Liver (tissue), 9 donors: Measurements from ENCODE around the gene SLC24A3. TPM values are rescaled to one million over a fixed set of nuclear protein-coding genes. Genes with fewer than 3 reads are reported as not detected.

Experiments used
- DNase-seq: peaks from one replicate; pipeline ENCODE4 v3.0.0-alpha.2; 2017; ENCODE audit warnings: low spot score
- H3K27ac ChIP-seq, 2 donors: one replicate each; pipeline ENCODE4 v1.7.0; 2013; ENCODE audit warnings: inconsistent platforms in 2 of 2, low read length in 2 of 2, control low read depth in 1 of 2, low read depth in 1 of 2, mild to moderate bottlenecking in 1 of 2
- H3K27me3 ChIP-seq, 4 donors: one replicate each; pipeline versions ENCODE4 v1.6.1 to v1.7.0; 2013; ENCODE audit warnings: low read length in 3 of 4, inconsistent platforms in 1 of 4, mild to moderate bottlenecking in 1 of 4, moderate library complexity in 1 of 4; ENCODE audit not compliant: control insufficient read depth in 4 of 4, insufficient read depth in 4 of 4
- H3K36me3 ChIP-seq, 4 donors: one replicate each; pipeline versions ENCODE4 v1.6.1 to v1.7.0; 2013; ENCODE audit warnings: low read length in 3 of 4, mild to moderate bottlenecking in 3 of 4, low read depth in 1 of 4, moderate library complexity in 1 of 4; ENCODE audit not compliant: control insufficient read depth in 4 of 4, insufficient read depth in 3 of 4
- H3K4me1 ChIP-seq, 4 donors: one replicate each; pipeline versions ENCODE4 v1.6.1 to v1.7.0; 2013; ENCODE audit warnings: low read length in 3 of 4, mild to moderate bottlenecking in 3 of 4, moderate library complexity in 1 of 4; ENCODE audit not compliant: control insufficient read depth in 4 of 4, insufficient read depth in 4 of 4
- H3K4me3 ChIP-seq, 3 donors: one replicate each; pipeline versions ENCODE4 v1.6.1 to v1.7.0; 2013; ENCODE audit warnings: low read length in 3 of 3, control low read depth in 1 of 3, low read depth in 1 of 3, mild to moderate bottlenecking in 1 of 3
- H3K9ac ChIP-seq, 2 donors: one replicate each; pipeline ENCODE4 v1.7.0; 2013; ENCODE audit warnings: low read length in 2 of 2, mild to moderate bottlenecking in 2 of 2, moderate library complexity in 2 of 2, control low read depth in 1 of 2, low read depth in 1 of 2
- H3K9me3 ChIP-seq, 4 donors: one replicate each; pipeline versions ENCODE4 v1.6.1 to v1.7.0; 2013; ENCODE audit warnings: low read length in 3 of 4; ENCODE audit not compliant: control insufficient read depth in 4 of 4
- EGR1 ChIP-seq, 2 donors: IDR thresholded peaks; 2 replicates each; pipeline ENCODE4 v1.6.1; 2016 to 2018; ENCODE audit warnings: antibody characterized with exemption in 2 of 2, low read depth in 2 of 2
- FOXA1 ChIP-seq: IDR thresholded peaks from 2 replicates; pipeline ENCODE4 v1.6.1; 2016; ENCODE audit warnings: antibody characterized with exemption
- FOXA2 ChIP-seq: IDR thresholded peaks from 2 replicates; pipeline ENCODE4 v1.6.1; 2016; ENCODE audit warnings: antibody characterized with exemption
- GABPA ChIP-seq, 2 donors: IDR thresholded peaks in 1 of 2; conservative IDR thresholded peaks in 1 of 2; 2 replicates each; pipeline ENCODE4 v1.6.1; 2016; ENCODE audit warnings: antibody characterized with exemption in 2 of 2, mild to moderate bottlenecking in 1 of 2, moderate library complexity in 1 of 2
- HNF4A ChIP-seq, 2 donors: conservative IDR thresholded peaks; 2 replicates each; pipeline ENCODE4 v1.6.1; 2016; ENCODE audit warnings: antibody characterized with exemption in 2 of 2, mild to moderate bottlenecking in 2 of 2
- HNF4G ChIP-seq: IDR thresholded peaks from 2 replicates; pipeline ENCODE4 v1.6.1; 2016; ENCODE audit warnings: antibody characterized with exemption
- JUND ChIP-seq, 2 donors: IDR thresholded peaks; 2 replicates each; pipeline ENCODE4 v1.6.1; 2016; ENCODE audit warnings: antibody characterized with exemption in 2 of 2
- MAX ChIP-seq: IDR thresholded peaks from 2 replicates; pipeline ENCODE4 v1.6.1; 2016; ENCODE audit warnings: antibody characterized with exemption
- NR2F2 ChIP-seq: IDR thresholded peaks from 2 replicates; pipeline ENCODE4 v1.6.1; 2016; ENCODE audit warnings: antibody characterized with exemption
- RAD21 ChIP-seq, 2 donors: IDR thresholded peaks; 2 replicates each; pipeline ENCODE4 v1.6.1; 2016; ENCODE audit warnings: antibody characterized with exemption in 2 of 2, mild to moderate bottlenecking in 2 of 2
- REST ChIP-seq: IDR thresholded peaks from 2 replicates; pipeline ENCODE4 v1.6.1; 2016; ENCODE audit warnings: antibody characterized with exemption, mild to moderate bottlenecking
- RXRA ChIP-seq, 2 donors: IDR thresholded peaks; 2 replicates each; pipeline ENCODE4 v1.6.1; 2017 to 2018; ENCODE audit warnings: antibody characterized with exemption in 2 of 2, mild to moderate bottlenecking in 1 of 2
- SP1 ChIP-seq: IDR thresholded peaks from 2 replicates; pipeline ENCODE4 v1.6.1; 2018; ENCODE audit warnings: antibody characterized with exemption, mild to moderate bottlenecking
- TAF1 ChIP-seq: conservative IDR thresholded peaks from 2 replicates; pipeline ENCODE4 v1.6.1; 2016; ENCODE audit warnings: antibody characterized with exemption, mild to moderate bottlenecking
- WGBS: extraction: QIAGEN DNeasy Blood & Tissue Kit; methylation state at CpG from one replicate; pipeline ENCODE4 v1.1.7; 2013; 5-methylcytosine and 5-hydroxymethylcytosine counted together
- polyA plus RNA-seq, 2 donors: library from polyadenylated mRNA; stranded (reverse) in 1 of 2; unstranded in 1 of 2; fragments of 200-250 nt in 1 of 2; fragments of >200 nt in 1 of 2; fragmentation: Nextera tagmentation in 1 of 2; extraction: Ambion mirVana in 1 of 2; gene quantifications; one replicate each; pipeline versions ENCODE4 v1.2.1 to v1.2.3, GENCODE V29; 2013 to 2015
- total RNA-seq, 2 donors: library from RNA; depleted of rRNA; stranded (reverse); fragments of >200 nt; gene quantifications; one replicate each; pipeline ENCODE4 v1.2.3, GENCODE V29; 2014
- TF ChIP-seq, protein P1 (sequence below): fragments of 150-350 bp; IDR thresholded peaks from 2 replicates; pipeline ENCODE4 v1.5.1; 2017; ENCODE audit warnings: improper control_type of control experiment, low read depth, low read length; ENCODE audit not compliant: missing input control
- TF ChIP-seq, protein P2 (sequence below): IDR thresholded peaks from 2 replicates; pipeline ENCODE4 v1.6.1; 2016; ENCODE audit warnings: antibody characterized with exemption
- TF ChIP-seq, protein P3 (sequence below): IDR thresholded peaks from 2 replicates; pipeline ENCODE4 v1.6.1; 2016; ENCODE audit warnings: antibody characterized with exemption
- donor health status: healthy.
- donor health status: healthy.
- donor health status: healthy.
- donor health status: healthy.
- donor health status: healthy.

The SLC24A3 gene
- total and polyA plus RNA-seq, 4 donors: 0.28 to 1.8 (median 0.46) TPM

- H3K27me3 ChIP-seq: peaks cover 0 to 2% (median 0%) of the 10 kb centered on the region in 4 donors
- no peaks in the 10 kb centered on the region for H3K9me3 ChIP-seq
- 77% methylated on average over 6 of the region's 6 CpGs for WGBS
- H3K27ac ChIP-seq: no peak overlapping the region
- H3K36me3 ChIP-seq: no peaks in the 10 kb centered on the region
- TF ChIP-seq HNF4A (conservative IDR thresholded peaks at IDR 0.05): no peak
- TF ChIP-seq GABPA (IDR thresholded peaks at IDR 0.05 in 1 of 2, conservative IDR thresholded peaks at IDR 0.05 in 1 of 2): no peak
- no peak for TF ChIP-seq RXRA (IDR thresholded peaks at IDR 0.05)
- TF ChIP-seq SP1: no peak
- TF ChIP-seq, protein P1, sequence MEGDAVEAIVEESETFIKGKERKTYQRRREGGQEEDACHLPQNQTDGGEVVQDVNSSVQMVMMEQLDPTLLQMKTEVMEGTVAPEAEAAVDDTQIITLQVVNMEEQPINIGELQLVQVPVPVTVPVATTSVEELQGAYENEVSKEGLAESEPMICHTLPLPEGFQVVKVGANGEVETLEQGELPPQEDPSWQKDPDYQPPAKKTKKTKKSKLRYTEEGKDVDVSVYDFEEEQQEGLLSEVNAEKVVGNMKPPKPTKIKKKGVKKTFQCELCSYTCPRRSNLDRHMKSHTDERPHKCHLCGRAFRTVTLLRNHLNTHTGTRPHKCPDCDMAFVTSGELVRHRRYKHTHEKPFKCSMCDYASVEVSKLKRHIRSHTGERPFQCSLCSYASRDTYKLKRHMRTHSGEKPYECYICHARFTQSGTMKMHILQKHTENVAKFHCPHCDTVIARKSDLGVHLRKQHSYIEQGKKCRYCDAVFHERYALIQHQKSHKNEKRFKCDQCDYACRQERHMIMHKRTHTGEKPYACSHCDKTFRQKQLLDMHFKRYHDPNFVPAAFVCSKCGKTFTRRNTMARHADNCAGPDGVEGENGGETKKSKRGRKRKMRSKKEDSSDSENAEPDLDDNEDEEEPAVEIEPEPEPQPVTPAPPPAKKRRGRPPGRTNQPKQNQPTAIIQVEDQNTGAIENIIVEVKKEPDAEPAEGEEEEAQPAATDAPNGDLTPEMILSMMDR: no peak
- TF ChIP-seq, protein P2, sequence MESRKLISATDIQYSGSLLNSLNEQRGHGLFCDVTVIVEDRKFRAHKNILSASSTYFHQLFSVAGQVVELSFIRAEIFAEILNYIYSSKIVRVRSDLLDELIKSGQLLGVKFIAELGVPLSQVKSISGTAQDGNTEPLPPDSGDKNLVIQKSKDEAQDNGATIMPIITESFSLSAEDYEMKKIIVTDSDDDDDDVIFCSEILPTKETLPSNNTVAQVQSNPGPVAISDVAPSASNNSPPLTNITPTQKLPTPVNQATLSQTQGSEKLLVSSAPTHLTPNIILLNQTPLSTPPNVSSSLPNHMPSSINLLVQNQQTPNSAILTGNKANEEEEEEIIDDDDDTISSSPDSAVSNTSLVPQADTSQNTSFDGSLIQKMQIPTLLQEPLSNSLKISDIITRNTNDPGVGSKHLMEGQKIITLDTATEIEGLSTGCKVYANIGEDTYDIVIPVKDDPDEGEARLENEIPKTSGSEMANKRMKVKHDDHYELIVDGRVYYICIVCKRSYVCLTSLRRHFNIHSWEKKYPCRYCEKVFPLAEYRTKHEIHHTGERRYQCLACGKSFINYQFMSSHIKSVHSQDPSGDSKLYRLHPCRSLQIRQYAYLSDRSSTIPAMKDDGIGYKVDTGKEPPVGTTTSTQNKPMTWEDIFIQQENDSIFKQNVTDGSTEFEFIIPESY: no peak
- no peak for TF ChIP-seq RAD21 (IDR thresholded peaks at IDR 0.05)
- no peak for TF ChIP-seq FOXA1
- TF ChIP-seq HNF4G: no peak
- no peak for TF ChIP-seq MAX
- no peak for TF ChIP-seq EGR1 (IDR thresholded peaks at IDR 0.05; ENCODE audit: low read depth in 2 of 2)
- no peak for TF ChIP-seq FOXA2
- no peak for TF ChIP-seq REST
- no peak for TF ChIP-seq JUND (IDR thresholded peaks at IDR 0.05)
- no peak for TF ChIP-seq TAF1
- no peak for TF ChIP-seq NR2F2
- TF ChIP-seq, protein P3, sequence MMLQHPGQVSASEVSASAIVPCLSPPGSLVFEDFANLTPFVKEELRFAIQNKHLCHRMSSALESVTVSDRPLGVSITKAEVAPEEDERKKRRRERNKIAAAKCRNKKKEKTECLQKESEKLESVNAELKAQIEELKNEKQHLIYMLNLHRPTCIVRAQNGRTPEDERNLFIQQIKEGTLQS: no peak
- no peak for DNase-seq
- no peaks in the 10 kb centered on the region for H3K4me1 ChIP-seq
- no peak overlapping the region for H3K9ac ChIP-seq
- no peak overlapping the region for H3K4me3 ChIP-seq
These were observed 280.4 kb downstream of the SLC24A3 start for GRCh38 chr20:19492687-19493336.
